HG02571 (cell line): Measurements from ENCODE around the gene INO80B.

Experiments
- ATAC-seq: cut with Tn5 transposase; IDR thresholded peaks from one replicate; pipeline ENCODE4 v1.9.1; 2021; ENCODE audit warnings: mild to moderate bottlenecking, moderate library complexity; ENCODE audit not compliant: unreplicated experiment

Gene INO80B

DNA sequence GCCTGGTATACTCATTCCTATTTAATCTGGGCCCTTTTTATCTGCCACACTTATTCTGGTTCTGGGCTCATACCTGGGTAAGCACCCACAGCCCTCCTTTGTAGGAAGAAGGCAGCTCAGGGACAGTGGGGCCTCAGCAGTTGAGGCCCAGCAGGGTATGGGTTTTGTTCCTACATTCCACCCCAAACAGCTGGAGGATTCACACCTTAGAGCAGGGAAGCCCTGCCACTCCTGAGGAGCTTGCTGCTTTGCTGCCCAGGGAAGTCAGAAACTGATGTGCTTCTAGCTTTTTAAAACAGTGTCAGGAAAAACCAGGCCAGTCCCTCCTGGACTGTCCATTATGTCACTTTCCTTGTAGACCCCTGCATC, 45.7 kb downstream of the INO80B start:
- no peak for ATAC-seq

DNA sequence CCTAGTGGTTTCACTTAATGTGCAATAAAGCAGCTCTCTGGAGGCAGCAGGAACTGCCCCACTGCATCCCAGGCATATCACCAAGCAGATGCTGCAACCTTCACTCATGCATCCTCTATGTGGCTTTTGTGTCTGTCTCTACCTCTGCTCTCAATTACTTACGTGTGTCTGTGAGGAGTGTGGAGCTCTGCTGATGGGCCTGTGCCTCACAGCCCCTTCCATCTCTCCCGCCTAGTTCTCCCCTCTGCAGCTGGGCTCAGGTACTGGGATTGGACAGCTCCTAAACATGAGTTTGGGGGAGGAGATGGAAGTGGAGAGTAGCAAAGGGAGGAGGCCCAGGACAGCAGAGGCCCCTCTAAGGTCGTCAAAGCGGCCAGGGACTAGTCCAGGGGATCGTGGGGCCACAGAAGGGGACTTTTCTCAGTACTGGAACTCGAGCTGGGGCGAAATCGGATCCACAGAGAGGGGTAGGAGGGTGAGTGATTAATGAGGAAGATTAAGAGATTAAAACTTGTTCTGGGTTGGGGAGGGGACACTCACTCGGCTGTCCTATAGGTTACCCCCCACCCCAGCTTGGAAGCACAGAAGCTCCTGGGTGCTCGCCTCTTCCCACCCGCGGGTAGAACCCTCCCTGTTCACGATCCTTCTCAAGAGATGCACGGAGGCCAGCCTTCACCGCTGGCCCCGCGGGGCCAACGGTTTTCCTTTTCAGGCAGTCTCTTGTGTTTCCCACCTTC, 46.6 kb downstream of the INO80B start:
- no peak for ATAC-seq

DNA sequence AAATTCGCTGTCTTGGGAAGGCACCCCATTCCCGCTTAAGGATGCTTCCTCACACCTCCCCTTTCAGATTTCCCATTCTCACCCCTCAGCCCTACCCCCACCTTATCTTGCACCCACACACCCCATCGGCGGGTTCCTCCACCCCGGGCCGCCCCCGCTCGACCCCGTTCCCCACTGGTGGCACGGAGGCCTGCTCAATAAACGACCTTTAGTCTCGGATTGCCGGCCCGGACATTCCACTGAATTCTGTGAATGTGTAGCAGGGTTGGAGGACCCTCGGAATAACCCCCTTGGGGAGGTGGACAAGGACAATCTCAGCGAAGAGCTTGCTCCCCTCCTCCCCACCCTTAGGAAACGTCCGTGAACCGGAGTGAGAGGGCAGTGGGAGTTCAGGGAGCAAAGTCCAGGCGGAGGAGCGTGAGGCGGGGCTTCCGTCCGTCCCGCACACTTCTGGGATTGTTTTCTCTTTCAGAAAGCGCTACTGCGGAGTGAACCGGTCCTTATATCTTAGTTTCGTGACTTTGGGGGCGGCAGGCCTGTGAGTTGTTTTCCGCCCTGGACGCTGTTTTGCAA, 47.3 kb downstream of the INO80B start:
- ATAC-seq: no peak

DNA sequence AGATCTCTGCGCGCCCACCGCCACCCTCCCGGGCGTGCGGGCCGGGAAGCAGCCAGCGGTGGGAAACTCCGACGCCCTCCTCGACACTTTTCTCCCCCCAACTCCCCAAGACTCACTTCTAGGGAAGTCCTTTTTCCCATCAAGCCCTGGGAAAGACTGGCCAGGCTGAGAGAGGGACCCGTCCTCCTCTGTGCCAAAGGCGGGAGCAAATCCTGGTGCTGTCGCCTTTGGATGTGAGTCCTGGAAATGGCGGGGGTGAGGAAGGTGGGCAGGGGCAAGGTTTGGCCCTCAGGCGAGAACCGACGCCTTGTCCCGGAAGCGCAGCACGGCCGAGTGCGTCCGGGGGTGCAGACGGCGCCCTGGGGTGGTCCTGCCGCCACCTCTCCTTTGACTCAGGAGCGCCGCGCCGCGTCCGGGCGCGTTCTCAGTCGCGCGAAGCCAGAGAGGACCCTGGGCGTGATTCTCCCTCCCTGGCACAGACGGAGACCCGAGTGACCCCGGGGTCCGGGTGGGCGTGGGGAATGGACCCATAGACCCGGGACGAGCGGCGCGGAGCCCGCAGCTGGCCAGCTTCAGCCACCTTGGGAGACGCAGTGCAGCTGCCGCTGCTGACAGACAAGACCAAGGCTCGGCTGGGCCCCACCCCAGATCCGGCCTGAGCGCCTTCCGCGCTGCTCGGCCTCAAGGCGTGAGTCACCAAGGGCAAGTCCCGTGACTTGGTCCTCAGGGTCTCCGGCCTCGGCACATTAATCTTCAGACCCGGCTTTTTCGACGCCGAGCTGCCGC, 48.0 kb downstream of the INO80B start:
- ATAC-seq: peak; percentile 35

DNA sequence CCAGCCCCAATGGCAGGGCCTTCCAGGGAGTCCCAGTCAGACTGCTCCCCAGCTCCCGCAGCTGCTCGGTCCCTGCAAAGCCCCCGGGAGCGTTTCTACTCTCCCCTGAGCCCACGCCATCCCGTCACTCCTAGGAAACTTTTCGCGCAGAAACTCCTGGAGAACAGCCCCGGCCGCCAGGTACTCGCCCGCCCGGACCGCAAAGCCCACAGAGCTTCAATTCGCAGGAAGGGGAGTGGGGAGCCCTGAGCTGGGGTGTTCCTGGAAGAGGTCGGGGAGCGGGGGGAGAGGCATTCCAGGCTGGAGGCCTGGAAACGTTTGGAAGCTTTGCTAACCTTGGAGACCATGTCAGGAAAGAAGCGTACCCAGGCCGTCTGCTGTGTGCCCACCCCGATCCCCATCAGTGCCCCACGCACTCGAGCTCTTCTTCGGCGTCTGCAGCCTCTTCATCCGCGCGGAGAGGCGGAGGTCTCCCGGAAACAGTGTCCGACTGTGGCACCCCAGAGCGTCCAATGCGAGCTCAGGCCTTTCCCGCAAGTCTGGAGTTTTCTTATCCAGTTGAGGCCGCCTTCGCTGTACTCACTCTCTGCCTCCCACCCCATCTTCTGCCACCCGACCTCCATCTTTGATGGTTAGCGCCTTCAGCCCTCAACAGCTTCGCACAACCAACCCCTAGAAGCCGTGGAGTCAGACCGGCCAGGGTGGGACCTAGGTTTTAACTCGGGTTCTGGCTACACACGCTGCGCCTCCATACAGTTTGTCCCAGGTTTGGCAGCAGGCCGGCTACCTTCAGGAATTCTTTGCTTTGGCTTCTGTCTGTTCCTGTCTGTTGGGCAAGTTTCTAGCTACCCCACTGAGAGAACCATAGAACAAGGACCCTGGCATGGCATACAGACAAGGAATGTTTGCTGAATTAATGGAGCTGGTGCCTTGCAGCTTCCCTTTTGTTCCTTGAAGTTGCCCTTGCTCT, 48.9 kb downstream of the INO80B start:
- no peak for ATAC-seq

DNA sequence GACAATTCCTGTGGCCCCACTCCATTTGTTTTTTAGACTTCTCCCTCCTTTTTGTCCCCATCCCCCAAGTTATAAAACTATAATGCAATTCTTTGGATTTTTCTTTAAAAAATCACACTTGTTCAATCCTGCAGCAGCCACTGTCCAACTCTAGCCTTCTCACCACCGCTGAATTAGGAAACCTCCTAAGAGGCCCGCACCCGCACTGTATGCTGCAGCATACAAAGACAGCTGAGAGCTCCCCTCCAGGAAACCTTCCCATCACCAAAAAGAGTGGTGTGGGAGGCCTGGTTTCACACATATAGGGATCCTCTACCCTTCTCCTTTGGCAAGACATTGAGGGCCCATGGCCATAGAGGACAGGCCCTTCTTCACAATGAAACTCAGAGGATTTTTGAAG, 49.7 kb downstream of the INO80B start:
- ATAC-seq: no peak

DNA sequence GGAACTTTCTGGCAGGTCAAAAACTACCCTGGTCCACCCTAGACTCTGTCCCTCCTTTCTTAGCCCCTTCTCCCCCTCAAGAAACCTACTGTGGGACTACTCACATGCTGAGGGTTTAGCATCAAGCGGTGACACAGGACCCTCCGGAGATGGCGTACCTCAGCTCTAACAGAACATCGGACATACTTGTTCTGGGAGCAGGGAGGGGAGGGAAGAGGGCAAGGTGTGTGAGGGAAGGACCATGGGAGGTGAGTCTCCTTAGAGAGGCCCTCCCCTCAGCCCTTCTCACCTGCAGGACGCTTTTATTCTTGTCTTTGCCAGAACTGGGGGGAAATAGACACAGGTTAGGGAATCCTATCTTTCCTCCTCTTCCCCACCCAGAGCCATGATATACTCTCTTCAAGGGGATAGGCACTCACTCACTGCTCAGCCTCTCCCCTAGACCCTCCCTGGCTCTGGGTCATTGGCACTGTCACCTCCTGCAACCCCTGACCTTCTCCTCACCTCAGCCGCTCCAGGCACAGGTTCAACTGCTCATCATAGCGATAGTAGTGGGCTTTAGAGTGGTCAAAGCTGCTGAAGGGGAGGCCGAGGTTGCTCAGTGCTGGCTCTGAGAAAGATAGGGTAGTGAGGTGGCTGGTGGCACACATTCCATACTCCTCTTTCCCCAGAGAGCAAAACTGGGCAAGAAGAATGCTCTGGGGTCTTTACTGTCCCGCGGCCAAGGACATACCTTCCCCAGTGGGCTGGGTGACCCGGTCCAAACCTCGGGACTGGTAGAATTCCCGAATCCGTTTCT, 50.8 kb downstream of the INO80B start:
- ATAC-seq: no peak

DNA sequence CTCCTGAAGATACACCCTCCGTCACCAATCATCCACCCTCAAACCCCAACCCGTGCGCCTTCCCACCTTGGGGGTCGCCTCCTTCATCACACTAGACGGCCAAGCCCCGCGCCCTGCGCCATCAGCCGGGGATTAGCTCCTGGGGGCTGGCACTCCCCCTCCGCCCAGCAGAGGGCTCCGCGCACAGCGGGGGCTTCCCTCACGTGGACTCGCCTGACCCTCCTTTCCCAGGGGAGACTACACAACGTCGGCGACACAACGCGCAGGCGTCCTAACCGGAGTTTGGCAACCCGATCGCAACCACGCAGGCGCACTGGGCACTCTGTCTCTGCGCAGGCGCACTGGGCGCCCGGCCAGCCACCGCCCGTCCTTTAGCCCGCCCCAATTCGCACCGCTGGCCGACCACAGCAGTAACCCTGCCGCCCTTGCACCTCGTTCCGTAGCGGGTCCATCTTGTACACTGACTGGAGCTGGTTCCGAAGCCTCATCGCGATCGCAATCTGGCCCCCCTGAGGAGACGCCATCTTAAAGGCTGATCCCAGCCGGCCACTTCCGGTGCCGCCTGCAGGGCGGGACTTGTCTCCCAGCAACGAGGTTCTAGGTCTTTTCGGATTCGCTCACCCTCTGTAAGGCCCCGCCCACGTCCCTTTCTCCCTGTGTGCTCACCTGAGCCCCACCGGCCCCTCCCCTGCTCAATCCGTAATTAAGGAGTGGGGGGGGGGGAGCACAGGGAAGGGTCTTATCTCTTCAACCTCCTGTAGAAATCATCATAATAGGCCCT, 52.4 kb downstream of the INO80B start, which contains the start of gene PCGF1:
Gene PCGF1 (minus strand): TSS at position 551 of the 781 bp plus-strand sequence. CDS start 27 bp downstream, at position 524.
- peak; percentile 87 for ATAC-seq
